Loucy (cell line): ENCODE data around the gene STAT5A.
A peak's percentile ranks its signal among the peaks of the same experiment; 100 is the strongest.

Source experiments
- H2AFZ ChIP-seq: fragments of 200-600 bp; sonication (generic); 2 replicates; pipeline ENCODE4 v1.6.0; 2016; ENCODE audit warnings: antibody characterized with exemption, mild to moderate bottlenecking, low read length, moderate library complexity
- H3F3A ChIP-seq: fragments of 200-600 bp; 2 replicates; pipeline ENCODE4 v1.6.0; 2016; ENCODE audit warnings: antibody characterized with exemption, low read depth, mild to moderate bottlenecking
- H3K27me3 ChIP-seq: fragments of 200-600 bp; sonication (generic); 2 replicates; pipeline ENCODE4 v1.6.1; 2014; ENCODE audit warnings: low read length, mild to moderate bottlenecking; ENCODE audit not compliant: insufficient read depth, poor library complexity, severe bottlenecking
- H3K36me3 ChIP-seq: fragments of 200-600 bp; sonication (generic); 2 replicates; pipeline ENCODE4 v1.6.1; 2016; ENCODE audit warnings: low read length; ENCODE audit not compliant: insufficient read depth
- H3K4me1 ChIP-seq: fragments of 200-600 bp; sonication (generic); 2 replicates; pipeline ENCODE4 v1.5.1; 2014; ENCODE audit warnings: low read length, mild to moderate bottlenecking; ENCODE audit not compliant: insufficient read depth, poor library complexity, severe bottlenecking
- H3K4me2 ChIP-seq: fragments of 200-600 bp; sonication (generic); 2 replicates; pipeline ENCODE4 v1.6.0; 2014; ENCODE audit warnings: antibody characterized with exemption, low read length, low read depth, mild to moderate bottlenecking; ENCODE audit not compliant: poor library complexity, severe bottlenecking
- H3K4me3 ChIP-seq: fragments of 200-600 bp; sonication (generic); 2 replicates; pipeline ENCODE4 v1.5.1; 2014; ENCODE audit warnings: low read length, mild to moderate bottlenecking, mixed read lengths; ENCODE audit not compliant: poor library complexity, severe bottlenecking
- H3K79me2 ChIP-seq: fragments of 200-600 bp; sonication (generic); 2 replicates; pipeline ENCODE4 v1.6.1; 2014; ENCODE audit warnings: low read length; ENCODE audit not compliant: insufficient read depth
- H3K9ac ChIP-seq: fragments of 200-600 bp; sonication (generic); 2 replicates; pipeline ENCODE4 v1.6.0; 2014; ENCODE audit warnings: mild to moderate bottlenecking, low read depth, low read length, moderate library complexity; ENCODE audit not compliant: poor library complexity, severe bottlenecking
- H3K9me2 ChIP-seq: fragments of 200-600 bp; sonication (generic); replicated peaks from 2 replicates; pipeline ENCODE4 v1.6.1; 2016; ENCODE audit warnings: low read depth, low read length, mixed read lengths
- H3K9me3 ChIP-seq: fragments of 200-600 bp; sonication (generic); 2 replicates; pipeline ENCODE4 v1.6.1; 2014; ENCODE audit warnings: mild to moderate bottlenecking, antibody characterized with exemption, low read length, low read depth; ENCODE audit not compliant: insufficient read depth
- H4K20me1 ChIP-seq: fragments of 200-600 bp; sonication (generic); 2 replicates; pipeline ENCODE4 v1.6.0; 2014; ENCODE audit warnings: antibody characterized with exemption, low read length, mild to moderate bottlenecking; ENCODE audit not compliant: insufficient read depth, poor library complexity, severe bottlenecking
- EZH2phosphoT487 ChIP-seq: fragments of 200-600 bp; IDR thresholded peaks from 2 replicates; pipeline ENCODE4 v1.6.1; 2018; ENCODE audit warnings: antibody characterized with exemption, mild to moderate bottlenecking, moderate library complexity, borderline replicate concordance
- TF ChIP-seq, protein P1 (sequence below): fragments of 200-600 bp; sonication (generic); conservative IDR thresholded peaks from 2 replicates; pipeline ENCODE4 v1.5.1; 2014; ENCODE audit warnings: mild to moderate bottlenecking, antibody characterized with exemption, low read length

The STAT5A gene

GRCh38 chr17:42284024-42284369, 4.3 kb upstream of the STAT5A start:
- Histone ChIP-seq H2AFZ (no peak overlapping the region), H3K4me1 (peaks cover 28% of the 10 kb centered on the region), H3K27me3 (no peaks in the 10 kb centered on the region), H3K9me3 (no peaks in the 10 kb centered on the region), H3K9me2 (no peaks in the 10 kb centered on the region), H3K79me2 (peaks cover 54% of the 10 kb centered on the region), H3K36me3 (no peaks in the 10 kb centered on the region), H3K4me3 (no peak overlapping the region), H3K9ac (peak overlapping the region; percentile 1), H3F3A (no peaks in the 10 kb centered on the region), H4K20me1 (peaks cover 7% of the 10 kb centered on the region), H3K4me2 (peak overlapping the region; percentile 16)
- no peak for TF ChIP-seq EZH2phosphoT487
- TF ChIP-seq, protein P1, sequence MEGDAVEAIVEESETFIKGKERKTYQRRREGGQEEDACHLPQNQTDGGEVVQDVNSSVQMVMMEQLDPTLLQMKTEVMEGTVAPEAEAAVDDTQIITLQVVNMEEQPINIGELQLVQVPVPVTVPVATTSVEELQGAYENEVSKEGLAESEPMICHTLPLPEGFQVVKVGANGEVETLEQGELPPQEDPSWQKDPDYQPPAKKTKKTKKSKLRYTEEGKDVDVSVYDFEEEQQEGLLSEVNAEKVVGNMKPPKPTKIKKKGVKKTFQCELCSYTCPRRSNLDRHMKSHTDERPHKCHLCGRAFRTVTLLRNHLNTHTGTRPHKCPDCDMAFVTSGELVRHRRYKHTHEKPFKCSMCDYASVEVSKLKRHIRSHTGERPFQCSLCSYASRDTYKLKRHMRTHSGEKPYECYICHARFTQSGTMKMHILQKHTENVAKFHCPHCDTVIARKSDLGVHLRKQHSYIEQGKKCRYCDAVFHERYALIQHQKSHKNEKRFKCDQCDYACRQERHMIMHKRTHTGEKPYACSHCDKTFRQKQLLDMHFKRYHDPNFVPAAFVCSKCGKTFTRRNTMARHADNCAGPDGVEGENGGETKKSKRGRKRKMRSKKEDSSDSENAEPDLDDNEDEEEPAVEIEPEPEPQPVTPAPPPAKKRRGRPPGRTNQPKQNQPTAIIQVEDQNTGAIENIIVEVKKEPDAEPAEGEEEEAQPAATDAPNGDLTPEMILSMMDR, result no peak

DNA sequence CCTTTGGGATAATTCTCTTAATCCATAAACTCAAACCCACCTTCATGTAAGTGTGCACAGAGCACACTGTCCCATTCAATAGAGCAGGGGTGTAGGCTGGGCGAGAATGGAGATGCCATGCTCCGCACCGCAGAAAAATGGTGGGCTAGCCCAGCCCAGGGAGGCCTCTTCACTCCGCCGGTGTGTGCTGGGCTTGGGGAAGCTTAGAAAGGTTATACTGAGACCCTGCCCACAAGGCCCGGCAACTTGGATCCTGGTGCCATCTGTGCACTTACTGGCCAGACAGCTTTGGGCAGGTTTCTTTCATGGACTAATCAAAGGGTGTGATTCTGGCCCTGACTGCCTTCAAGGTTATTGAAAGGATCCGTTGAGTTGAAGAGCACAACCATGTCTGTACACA, 3.7 kb upstream of the STAT5A start:
- H3K4me3 ChIP-seq, result no peak overlapping the region
- H3K36me3 ChIP-seq, result no peaks in the 10 kb centered on the region
- TF ChIP-seq EZH2phosphoT487, result no peak
- TF ChIP-seq, protein P1, result no peak
- peaks cover 32% of the 10 kb centered on the region for H3K4me1 ChIP-seq
- no peaks in the 10 kb centered on the region for H3K27me3 ChIP-seq
- no peaks in the 10 kb centered on the region for H3F3A ChIP-seq
- H2AFZ ChIP-seq, result no peak overlapping the region
- H3K9me2 ChIP-seq, result no peaks in the 10 kb centered on the region
- H3K9ac ChIP-seq, result no peak overlapping the region
- H3K9me3 ChIP-seq, result no peaks in the 10 kb centered on the region
- no peak overlapping the region for H3K4me2 ChIP-seq
- H4K20me1 ChIP-seq, result peaks cover 11% of the 10 kb centered on the region
- peaks cover 60% of the 10 kb centered on the region for H3K79me2 ChIP-seq

DNA sequence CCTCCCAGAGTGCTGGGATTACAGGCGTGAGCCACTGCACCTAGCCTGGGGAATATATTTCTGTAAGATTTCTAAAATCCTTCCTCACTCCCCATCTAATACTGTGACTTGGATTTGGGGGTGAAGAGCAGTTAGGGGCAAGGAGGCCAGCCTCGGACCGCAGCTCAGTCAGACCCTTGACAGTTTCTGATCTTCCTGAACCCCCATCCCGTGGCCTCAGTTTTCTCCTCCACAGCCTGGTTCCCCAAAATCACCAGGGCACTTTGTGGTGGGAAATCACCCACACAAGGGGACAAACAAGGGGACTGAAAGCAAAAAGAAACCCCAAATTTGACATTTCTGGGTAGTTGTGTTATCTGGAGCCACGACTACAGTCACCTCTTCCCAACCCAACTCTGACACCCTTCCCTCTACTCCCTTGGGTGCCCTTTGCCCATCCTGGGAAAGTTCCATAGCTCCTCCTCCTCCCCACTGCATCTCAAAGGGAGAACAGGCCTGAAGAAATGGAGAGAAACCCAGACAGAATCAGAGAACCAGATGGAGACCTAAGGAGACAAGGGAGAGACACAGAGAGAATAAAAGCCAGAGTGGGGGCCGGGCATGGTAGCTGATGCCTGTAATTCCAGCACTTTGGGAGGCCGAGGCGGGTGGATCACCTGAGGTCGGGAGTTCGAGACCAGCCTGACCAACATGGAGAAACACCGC, 2.8 kb upstream of the STAT5A start:
- peaks cover 3% of the 10 kb centered on the region; the same call in 1 of the 2 replicates for H3K36me3 ChIP-seq
- no peak for TF ChIP-seq EZH2phosphoT487
- TF ChIP-seq, protein P1, result no peak
- peak overlapping the region; percentile 91 for H3K4me3 ChIP-seq
- H3F3A ChIP-seq, result no peaks in the 10 kb centered on the region
- peak overlapping the region; percentile 98 for H3K9ac ChIP-seq
- H3K4me2 ChIP-seq, result peak overlapping the region; percentile 98
- H3K4me1 ChIP-seq, result peaks cover 40% of the 10 kb centered on the region
- H4K20me1 ChIP-seq, result peaks cover 21% of the 10 kb centered on the region
- peaks cover 69% of the 10 kb centered on the region for H3K79me2 ChIP-seq
- no peaks in the 10 kb centered on the region for H3K9me2 ChIP-seq
- H3K9me3 ChIP-seq, result no peaks in the 10 kb centered on the region
- H3K27me3 ChIP-seq, result no peaks in the 10 kb centered on the region
- H2AFZ ChIP-seq, result no peak overlapping the region
